Vagina (tissue), 2 donors: ENCODE measurements around the gene MTUS2. TPM values are rescaled to one million over a fixed set of nuclear protein-coding genes. Genes with fewer than 3 reads are reported as not detected.
A peak's percentile ranks its signal among the peaks of the same experiment; 100 is the strongest.
"Not testable (repeated sequence)": the region's sequence is repeated elsewhere in the genome, so short reads cannot be mapped to it uniquely, and the experiment has no call there.

ENCODE experiments used
- DNase-seq, 2 donors: peaks; one replicate each; pipeline ENCODE4 v3.0.0-alpha.2; 2017; ENCODE audit errors: extremely low spot score in 2 of 2
- H3K27ac ChIP-seq: fragments of 200-600 bp; sonication (generic); one replicate; pipeline ENCODE4 v1.5.1; 2019
- H3K27me3 ChIP-seq: fragments of 200-600 bp; sonication (generic); one replicate; pipeline ENCODE4 v1.5.1; 2019
- H3K36me3 ChIP-seq, 2 donors: fragments of 200-600 bp; sonication (generic); one replicate each; pipeline ENCODE4 v1.5.1; 2017 to 2019
- H3K4me1 ChIP-seq: fragments of 200-600 bp; sonication (generic); one replicate; pipeline ENCODE4 v1.5.1; 2019
- H3K4me3 ChIP-seq, 2 donors: fragments of 200-600 bp; sonication (generic); 1 replicate in 1 of 2; 2 replicates in 1 of 2; pipeline ENCODE4 v1.5.1; 2016 to 2019
- H3K9me3 ChIP-seq: fragments of 200-600 bp; sonication (generic); one replicate; pipeline ENCODE4 v1.5.1; 2019
- POLR2A ChIP-seq, 2 donors: fragments of 450-650 bp; IDR thresholded peaks; one replicate each; pipeline ENCODE4 v1.6.1; 2017; ENCODE audit warnings: antibody characterized with exemption in 2 of 2, mild to moderate bottlenecking in 2 of 2, moderate library complexity in 2 of 2
- POLR2AphosphoS5 ChIP-seq, 2 donors: sonication (generic); formaldehyde crosslinking; IDR thresholded peaks; one replicate each; pipeline ENCODE4 v1.9.0; 2017; ENCODE audit warnings: antibody characterized with exemption in 2 of 2, mild to moderate bottlenecking in 2 of 2, low read depth in 1 of 2; ENCODE audit not compliant: insufficient read depth in 1 of 2
- intact Hi-C: fragments of 100-400 bp; cut with DNase I; formaldehyde crosslinking; loops from one replicate; pipeline ENCODE4 v1.15.1; 2023
- total RNA-seq: library from RNA; depleted of rRNA; stranded (reverse); fragments of >200 nt; gene quantifications from one replicate; pipeline ENCODE4 v1.2.3, GENCODE V29; 2016
- TF ChIP-seq, protein P1 (sequence below), 3 experiments: fragments of 450-650 bp in 2 of 3; fragments of 200-600 bp in 1 of 3; sonication (generic) in 1 of 3; IDR thresholded peaks; one replicate each; pipeline ENCODE4 v1.5.1; 2017 to 2019; ENCODE audit warnings: antibody characterized with exemption in 3 of 3, mild to moderate bottlenecking in 2 of 3, moderate library complexity in 2 of 3

MTUS2 gene
- total RNA-seq, 1 donor from 2014 or later, result 0.74 TPM

DNA sequence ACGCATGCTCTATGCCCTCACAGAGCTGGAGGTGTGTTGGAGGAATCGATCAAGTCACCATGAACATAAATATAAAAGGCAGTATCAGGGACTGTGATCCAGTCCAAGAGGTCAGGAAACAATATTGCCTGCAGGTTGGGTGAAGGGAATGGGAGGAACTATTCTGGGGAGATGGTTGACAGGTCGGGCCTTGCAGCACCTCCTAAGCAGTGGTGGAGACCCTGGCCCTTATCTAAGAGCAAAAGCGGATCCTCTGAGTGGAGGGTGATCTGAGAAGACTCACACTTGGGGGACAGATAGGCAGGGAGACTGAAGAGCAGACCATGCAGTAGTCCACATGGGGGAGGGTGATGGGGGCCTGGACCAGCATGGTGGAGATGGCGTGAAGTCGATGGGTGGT, 561.9 kb downstream of the MTUS2 start:
- intact Hi-C loops, result no loop called here

DNA sequence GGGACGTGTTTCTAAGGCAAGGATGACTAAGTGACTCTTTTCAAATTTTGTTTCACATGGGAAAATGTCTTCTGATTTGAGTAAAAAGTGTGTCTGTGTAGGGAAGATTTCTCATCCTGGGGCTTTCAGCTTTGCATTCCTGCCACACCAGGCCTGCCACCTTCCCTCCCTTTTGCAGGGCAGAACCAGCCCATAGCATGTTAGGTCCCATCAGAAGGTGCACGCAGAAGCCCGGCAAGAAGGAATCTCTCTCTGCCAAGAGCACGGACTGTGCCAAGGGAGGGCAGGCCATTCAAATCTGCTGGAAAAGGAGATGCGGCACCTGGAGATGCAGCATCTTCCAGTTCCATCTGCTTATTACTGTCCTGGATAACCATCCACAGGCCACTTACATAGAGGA, 563.3 kb downstream of the MTUS2 start:
- peak in 1 of 2 donors; percentile 54 for DNase-seq
- intact Hi-C loops, result no loop called here

More for the DNA sequence above, 561.9 kb downstream of the MTUS2 start:
- no peaks in the 10 kb centered on the region for H3K4me1 ChIP-seq
- H3K4me3 ChIP-seq, result no peak overlapping the region
- no peaks in the 10 kb centered on the region for H3K9me3 ChIP-seq
- no peaks in the 10 kb centered on the region for H3K27me3 ChIP-seq
- peak in 1 of 2 donors; percentile 79 for DNase-seq
- TF ChIP-seq POLR2A (IDR thresholded peaks at IDR 0.05), result no peak
- TF ChIP-seq, protein P1, sequence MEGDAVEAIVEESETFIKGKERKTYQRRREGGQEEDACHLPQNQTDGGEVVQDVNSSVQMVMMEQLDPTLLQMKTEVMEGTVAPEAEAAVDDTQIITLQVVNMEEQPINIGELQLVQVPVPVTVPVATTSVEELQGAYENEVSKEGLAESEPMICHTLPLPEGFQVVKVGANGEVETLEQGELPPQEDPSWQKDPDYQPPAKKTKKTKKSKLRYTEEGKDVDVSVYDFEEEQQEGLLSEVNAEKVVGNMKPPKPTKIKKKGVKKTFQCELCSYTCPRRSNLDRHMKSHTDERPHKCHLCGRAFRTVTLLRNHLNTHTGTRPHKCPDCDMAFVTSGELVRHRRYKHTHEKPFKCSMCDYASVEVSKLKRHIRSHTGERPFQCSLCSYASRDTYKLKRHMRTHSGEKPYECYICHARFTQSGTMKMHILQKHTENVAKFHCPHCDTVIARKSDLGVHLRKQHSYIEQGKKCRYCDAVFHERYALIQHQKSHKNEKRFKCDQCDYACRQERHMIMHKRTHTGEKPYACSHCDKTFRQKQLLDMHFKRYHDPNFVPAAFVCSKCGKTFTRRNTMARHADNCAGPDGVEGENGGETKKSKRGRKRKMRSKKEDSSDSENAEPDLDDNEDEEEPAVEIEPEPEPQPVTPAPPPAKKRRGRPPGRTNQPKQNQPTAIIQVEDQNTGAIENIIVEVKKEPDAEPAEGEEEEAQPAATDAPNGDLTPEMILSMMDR (IDR thresholded peaks at IDR 0.05), result no peak
- TF ChIP-seq POLR2AphosphoS5 (IDR thresholded peaks at IDR 0.05; ENCODE audit: insufficient read depth in 1 of 2, low read depth in 1 of 2), result no peak
- H3K36me3 ChIP-seq, result no peaks in the 10 kb centered on the region
- H3K27ac ChIP-seq, result no peak overlapping the region

DNA sequence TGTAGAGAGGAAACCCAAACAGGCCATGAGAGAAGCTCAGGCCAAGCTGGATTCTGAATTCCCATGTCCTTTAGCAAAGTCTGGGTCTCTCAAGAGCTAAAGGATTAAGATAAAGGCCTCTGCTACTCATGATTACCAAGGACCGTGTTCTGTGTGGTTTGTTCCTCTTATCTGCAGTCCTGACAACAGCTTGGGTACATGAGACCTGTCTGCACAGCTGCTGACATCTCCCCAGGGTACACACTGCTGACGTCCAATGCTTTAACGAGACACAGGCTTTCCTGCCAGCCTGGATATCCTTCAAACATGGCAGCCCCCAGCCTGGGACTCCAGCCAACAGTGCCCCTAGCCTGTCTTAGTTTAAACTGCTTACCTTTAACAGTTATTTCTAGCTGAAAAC, 564.3 kb downstream of the MTUS2 start:
- intact Hi-C loops, result no loop called here
- Histone ChIP-seq H3K27me3 (no peaks in the 10 kb centered on the region), H3K27ac (no peak overlapping the region), H3K36me3 (no peaks in the 10 kb centered on the region), H3K9me3 (no peaks in the 10 kb centered on the region), H3K4me1 (no peaks in the 10 kb centered on the region), H3K4me3 (no peak overlapping the region)
- DNase-seq, result no peak
- TF ChIP-seq, protein P1 (IDR thresholded peaks at IDR 0.05), result no peak
- TF ChIP-seq POLR2A (IDR thresholded peaks at IDR 0.05) (no peak), POLR2AphosphoS5 (IDR thresholded peaks at IDR 0.05; ENCODE audit: insufficient read depth in 1 of 2, low read depth in 1 of 2) (no peak)

More for the DNA sequence above, 563.3 kb downstream of the MTUS2 start:
- Histone ChIP-seq H3K27ac (no peak overlapping the region), H3K27me3 (no peaks in the 10 kb centered on the region), H3K4me1 (no peaks in the 10 kb centered on the region), H3K9me3 (no peaks in the 10 kb centered on the region), H3K4me3 (no peak overlapping the region), H3K36me3 (no peaks in the 10 kb centered on the region)
- TF ChIP-seq POLR2AphosphoS5 (IDR thresholded peaks at IDR 0.05; ENCODE audit: insufficient read depth in 1 of 2, low read depth in 1 of 2), result no peak
- TF ChIP-seq, protein P1 (IDR thresholded peaks at IDR 0.05), result no peak
- no peak for TF ChIP-seq POLR2A (IDR thresholded peaks at IDR 0.05)

DNA sequence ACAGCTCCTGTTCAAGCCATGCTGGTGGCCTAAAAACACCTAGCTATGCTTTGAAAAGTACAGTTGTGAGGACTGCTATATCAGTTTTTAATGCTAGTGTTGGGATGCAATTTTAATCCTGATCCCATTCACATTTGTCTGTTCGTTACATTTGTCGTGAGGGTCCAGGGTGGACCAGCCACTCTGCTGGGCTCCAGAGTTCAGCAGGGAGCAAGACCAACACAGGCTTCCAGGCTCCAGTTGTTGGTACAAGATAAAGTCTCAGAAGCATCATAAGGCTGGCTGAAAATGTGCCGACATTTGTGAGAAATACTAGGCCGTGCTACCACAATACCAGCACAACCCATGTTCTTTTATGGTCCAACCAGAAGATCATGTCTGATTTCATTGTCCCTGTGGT, 564.7 kb downstream of the MTUS2 start:
- DNase-seq, result no peak
- no peaks in the 10 kb centered on the region for H3K4me1 ChIP-seq
- intact Hi-C loops, result no loop called here
- TF ChIP-seq POLR2AphosphoS5 (IDR thresholded peaks at IDR 0.05; ENCODE audit: insufficient read depth in 1 of 2, low read depth in 1 of 2), result no peak
- TF ChIP-seq POLR2A (IDR thresholded peaks at IDR 0.05), result no peak
- TF ChIP-seq, protein P1 (IDR thresholded peaks at IDR 0.05), result no peak
- no peaks in the 10 kb centered on the region for H3K27me3 ChIP-seq
- H3K4me3 ChIP-seq, result no peak overlapping the region
- no peaks in the 10 kb centered on the region for H3K36me3 ChIP-seq
- H3K9me3 ChIP-seq, result no peaks in the 10 kb centered on the region
- no peak overlapping the region for H3K27ac ChIP-seq

DNA sequence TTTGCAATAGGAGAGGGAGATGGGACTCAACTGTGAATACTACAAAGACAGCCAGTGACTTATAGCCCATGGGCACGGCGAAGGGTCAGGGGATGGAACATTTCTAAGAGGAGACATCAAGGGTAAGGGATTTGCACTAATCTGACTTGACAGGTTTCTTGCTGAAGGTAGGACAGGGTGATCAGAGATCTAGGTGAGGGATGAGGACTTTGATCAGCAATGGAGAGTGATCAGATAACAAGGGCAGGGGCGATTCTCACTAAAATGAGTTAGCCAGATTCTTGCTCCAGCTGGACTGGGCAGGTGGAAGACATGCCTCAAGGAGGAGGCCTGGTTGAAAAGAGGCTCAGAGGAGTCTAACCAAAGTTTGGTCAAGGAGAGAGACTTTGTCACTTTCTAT, 566.1 kb downstream of the MTUS2 start:
- Histone ChIP-seq H3K4me1 (no peaks in the 10 kb centered on the region), H3K27ac (no peak overlapping the region), H3K27me3 (no peaks in the 10 kb centered on the region), H3K36me3 (no peaks in the 10 kb centered on the region), H3K4me3 (no peak overlapping the region), H3K9me3 (no peaks in the 10 kb centered on the region)
- TF ChIP-seq, protein P1 (IDR thresholded peaks at IDR 0.05), result no peak
- no peak for TF ChIP-seq POLR2A (IDR thresholded peaks at IDR 0.05)
- TF ChIP-seq POLR2AphosphoS5 (IDR thresholded peaks at IDR 0.05; ENCODE audit: insufficient read depth in 1 of 2, low read depth in 1 of 2), result no peak
- no peak for DNase-seq
- intact Hi-C loops, result no loop called here

- intact Hi-C loops, H3K9me3 ChIP-seq, DNase-seq, H3K36me3 ChIP-seq, H3K4me1 ChIP-seq, H3K4me3 ChIP-seq, H3K27ac ChIP-seq, H3K27me3 ChIP-seq: not testable (repeated sequence)
Observed at GRCh38 chr13:29390598-29390997, 570.5 kb downstream of the MTUS2 start.
